ENCODE data around the gene DPP10.
"Not testable (repeated sequence)": the region's sequence is repeated elsewhere in the genome, so short reads cannot be mapped to it uniquely, and the experiment has no call there.

Gene DPP10

GRCh38 chr2:114843963-114844362 lies 401.5 kb downstream of the DPP10 start:
- DNase-seq = no peak

DNA sequence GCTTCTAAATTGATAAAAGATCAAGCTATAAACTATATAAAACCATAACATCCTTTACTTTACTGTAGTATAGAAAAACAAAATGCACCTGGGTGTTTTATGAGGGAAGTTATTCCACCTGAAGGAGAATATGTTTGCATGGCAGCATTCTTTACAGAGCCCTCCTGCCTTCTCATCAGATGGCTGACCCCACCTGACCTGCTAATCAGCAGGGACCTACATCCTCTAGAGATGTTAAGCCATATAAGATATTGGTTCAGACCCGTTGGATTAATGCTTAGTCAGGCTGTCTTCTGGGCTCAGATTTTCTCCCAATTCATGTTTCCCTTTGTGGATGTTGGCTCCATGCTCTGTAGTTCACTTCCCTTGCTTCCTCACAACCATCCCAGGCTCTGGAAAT lies 414.8 kb downstream of the DPP10 start:
- no peak for DNase-seq

GRCh38 chr2:114859726-114860510 lies 417.5 kb downstream of the DPP10 start:
- no peak for DNase-seq

- no peak for DNase-seq
Measured at GRCh38 chr2:114862243-114862642, 419.8 kb downstream of the DPP10 start.

DNA sequence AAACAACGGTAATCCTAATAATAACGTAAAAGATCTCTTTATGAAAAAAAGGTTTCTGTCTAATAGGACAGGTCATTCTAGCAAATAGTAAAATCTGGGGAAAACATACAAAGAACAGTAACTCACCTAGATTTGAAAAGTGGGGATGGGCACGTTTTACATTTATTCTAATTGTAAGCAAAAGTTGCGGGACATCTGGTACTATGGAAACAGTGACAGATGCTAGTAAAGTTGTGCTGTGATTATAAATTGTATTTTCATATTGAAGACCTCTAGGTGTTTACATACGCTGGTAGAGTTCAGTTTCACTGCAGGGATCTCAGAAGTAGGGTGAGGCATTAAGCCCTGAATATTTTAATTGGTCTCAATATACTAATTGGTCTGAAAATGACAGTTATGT lies 422.5 kb downstream of the DPP10 start:
- DNase-seq = no peak

- no peak for DNase-seq
Measured at GRCh38 chr2:114880046-114880445, 437.6 kb downstream of the DPP10 start.

DNA sequence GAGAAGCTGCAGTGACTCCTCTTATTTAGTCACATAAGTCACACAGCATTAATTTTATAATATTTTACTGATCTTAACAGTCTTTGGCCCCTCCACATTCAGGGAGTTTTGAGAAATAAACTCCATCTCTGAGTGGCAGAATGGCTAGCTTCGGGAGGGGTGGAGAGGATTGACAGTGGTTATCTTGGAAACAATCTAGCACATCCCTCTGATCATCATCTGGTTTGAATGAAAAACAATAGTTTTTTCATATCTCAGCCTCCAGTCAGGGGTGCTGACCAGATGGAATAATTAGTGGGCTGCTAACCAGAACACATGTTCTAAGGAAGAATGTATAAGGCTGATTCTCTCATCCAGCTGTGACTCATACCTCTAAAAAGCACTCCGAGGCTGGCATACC lies 477.5 kb downstream of the DPP10 start:
- no peak for DNase-seq

DNA sequence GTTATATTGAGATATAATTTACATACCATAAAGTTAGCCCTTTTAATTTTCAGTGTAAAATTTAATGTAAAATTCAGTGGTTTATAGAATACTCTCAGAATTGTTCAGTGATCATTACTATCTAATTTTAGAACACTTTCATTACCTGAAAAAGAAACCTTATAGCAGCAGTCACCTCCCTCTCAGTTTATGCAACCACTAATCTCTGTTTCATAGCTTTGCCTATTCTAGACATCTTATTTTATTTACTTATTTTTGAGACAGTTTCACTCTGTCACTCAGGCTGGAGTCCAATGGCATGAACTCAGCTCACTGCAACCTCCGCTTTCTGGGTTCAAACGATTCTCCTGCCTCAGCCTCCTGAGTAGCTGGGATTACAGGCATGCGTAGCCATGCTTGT lies 479.6 kb downstream of the DPP10 start:
- no peak for DNase-seq

DNA sequence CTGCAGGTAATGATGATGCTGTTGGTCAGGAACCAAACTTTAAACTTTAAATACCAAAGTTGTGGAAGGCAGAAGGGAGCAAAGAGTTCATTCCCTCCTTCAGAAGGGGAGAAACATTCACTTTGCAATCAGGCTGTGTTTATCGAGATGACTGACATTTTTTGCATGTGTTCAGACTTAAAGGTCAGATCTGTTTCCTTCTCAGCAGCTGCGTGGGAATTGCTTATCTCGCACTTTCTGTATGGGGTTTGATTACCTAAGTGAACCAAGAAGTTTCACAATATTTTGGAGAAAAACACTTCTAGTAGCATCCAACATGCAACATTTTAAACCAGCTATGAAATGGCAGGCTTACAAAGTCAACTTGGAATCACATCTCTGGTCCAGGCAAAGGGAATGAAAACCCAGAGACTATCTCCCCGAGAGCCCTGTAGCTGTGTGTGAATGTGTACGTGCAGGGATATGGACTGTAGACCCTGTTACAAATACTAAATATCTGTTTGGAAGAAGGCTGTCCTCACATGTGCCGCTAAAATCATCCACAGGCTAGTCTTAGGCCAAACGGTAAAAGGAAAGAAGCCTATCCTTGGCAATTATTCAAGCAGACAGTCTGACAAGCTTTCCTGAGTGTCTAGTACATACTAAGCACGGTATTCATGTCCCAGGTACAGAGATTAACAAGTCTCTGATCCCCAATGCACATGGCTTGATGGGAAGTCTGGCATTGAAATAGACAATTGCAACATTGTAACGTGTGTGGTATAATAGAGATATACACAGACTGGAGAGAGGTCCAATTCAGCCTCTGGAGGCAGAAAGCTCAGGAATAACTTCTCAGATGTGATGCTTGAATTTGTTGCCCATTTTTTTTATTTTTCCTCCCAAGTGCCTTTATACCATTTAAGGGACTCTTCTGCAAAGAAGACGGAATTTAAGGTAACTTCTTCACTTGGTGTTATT lies 483.1 kb downstream of the DPP10 start:
- DNase-seq = no peak

DNA sequence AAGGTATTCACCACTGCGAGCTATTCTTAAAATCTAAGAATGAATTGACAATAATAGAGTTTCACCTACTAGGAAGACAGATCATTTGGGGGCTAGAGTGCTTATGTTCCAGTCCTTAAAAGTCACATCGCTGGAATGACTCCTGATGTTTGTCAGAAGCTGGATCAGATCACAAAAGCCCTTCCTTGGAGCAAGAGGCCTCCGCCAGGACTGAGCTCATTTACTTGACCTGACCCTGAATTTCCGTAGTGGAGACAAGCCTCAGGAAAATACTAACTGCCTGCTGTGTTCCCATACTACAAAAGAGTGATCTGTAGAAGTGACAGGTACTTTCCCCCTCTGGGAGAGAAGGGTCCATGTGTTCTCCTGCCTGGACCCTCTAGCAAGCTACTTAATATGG lies 483.9 kb downstream of the DPP10 start:
- no peak for DNase-seq

DNA sequence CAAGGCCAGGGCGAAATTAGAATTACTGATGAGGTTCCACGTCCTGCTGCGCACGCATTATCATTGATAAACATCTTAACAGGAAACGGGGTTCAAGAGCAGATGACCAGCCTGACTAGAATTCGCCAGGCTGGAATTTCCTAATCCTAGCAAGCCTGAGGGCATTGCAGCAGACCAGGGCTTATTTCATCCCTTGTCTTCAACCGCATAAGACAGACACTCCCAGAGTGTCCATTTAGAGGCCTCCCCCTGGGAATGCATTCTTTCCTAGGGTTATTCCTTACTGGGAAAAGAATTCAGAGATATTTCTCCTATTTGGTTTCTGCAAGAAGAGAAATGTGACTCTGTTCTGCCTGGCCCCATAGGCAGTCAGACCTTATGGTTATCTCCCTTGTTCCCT lies 486.8 kb downstream of the DPP10 start:
- DNase-seq = no peak

DNA sequence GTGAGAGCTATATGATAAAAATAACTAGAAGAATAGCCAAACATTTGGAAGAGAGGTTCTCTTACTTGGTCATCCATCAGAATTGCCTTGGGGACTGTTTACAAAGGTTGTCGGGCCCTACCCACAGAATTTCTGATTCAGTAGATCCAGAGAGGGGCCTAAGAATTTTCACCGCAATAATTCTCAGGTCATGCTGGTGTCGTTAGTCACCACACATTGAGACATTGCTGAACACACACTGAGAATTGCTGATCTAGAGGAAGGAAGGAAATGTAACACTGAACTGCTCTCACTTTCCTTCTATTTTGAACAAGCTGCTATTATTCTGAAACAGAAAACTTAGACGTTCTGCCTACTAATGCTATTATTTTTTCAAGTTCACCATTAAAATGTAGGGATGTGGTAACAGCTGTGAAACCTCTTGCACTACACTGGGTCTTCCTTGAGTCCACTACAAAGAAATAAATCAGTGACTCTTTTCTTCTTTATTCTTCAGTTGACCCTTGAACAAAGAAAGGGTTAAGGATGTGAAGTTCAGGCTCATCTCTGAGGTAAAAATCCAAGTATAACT lies 491.3 kb downstream of the DPP10 start:
- DNase-seq = no peak

GRCh38 chr2:114935031-114935430 lies 492.6 kb downstream of the DPP10 start:
- no peak for DNase-seq

- no peak for DNase-seq
Measured at GRCh38 chr2:114937366-114937930, 495.0 kb downstream of the DPP10 start.

DNA sequence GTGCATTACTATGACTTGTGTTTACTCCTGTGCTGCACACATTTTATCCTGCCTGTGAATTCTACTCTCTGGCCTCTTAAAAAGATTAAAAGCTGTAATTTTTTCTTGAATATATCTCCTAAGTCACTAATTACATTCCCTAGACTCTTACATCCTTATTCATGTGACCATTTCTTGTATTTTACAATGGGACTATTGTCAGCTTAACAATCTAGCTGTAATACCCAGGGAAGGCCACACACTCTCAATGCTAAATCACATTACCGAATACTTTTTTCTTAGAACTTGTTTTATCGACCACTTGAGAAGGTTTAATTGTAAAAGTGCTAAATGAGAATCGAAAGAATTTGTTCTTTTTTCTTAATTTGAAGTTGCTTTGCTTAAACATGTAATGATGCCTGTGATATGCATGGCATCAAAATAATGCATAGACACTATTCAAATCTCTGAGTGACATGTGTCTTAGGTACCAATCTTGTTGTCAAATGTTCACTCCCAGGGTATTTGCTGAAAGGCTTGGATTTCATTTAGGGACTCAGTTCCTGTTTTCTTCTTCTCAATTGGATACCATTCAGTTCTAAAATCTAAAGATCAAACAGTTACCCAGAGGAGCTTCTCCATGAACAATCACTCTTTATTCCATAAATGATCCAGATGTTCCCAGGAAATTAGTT lies 498.5 kb downstream of the DPP10 start:
- DNase-seq = no peak

DNA sequence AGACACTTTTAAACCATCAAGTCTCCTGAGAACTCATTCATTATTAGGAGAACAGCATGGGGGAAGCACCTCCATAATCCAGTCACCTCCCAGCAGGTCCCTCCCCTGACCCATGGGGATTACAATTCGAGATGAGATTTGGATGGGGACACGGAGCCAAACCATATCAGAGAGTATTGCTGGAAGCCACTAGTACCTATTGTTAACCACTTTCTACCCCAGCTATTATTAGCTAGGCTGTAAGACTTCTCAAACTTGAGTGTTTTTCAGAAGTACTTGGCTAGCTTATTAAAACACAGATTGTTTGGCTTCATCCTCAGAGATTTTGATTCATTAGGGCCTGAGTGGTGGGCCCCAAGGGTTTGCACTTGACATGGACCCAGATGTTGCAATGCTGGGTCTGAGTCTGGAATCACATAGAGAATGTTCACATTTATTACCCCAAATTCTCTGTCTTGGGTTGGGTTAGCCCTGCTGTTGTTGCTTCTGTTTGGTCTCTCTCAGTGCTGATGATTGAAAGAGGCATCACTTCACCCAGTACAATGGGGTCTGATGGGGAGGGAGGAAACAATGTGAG lies 506.9 kb downstream of the DPP10 start:
- DNase-seq = no peak

DNA sequence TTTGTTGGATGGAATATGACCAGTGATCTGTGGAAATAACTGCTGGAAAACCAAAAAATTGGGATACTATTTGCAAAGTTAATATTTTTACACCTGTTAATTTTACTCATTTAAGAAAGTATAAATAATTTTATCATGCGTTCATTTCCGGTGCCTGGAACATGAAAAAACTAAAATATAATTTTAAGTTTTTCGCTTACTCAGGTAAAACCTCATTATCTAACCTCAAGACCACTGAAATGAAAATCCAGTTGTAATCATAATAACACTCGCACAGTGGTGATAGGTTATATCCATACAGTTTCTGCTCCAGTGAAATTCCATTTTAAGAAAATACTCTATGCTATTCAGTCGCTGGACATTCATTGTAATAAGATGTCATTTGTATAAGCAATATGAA lies 517.9 kb downstream of the DPP10 start:
- DNase-seq = no peak

DNA sequence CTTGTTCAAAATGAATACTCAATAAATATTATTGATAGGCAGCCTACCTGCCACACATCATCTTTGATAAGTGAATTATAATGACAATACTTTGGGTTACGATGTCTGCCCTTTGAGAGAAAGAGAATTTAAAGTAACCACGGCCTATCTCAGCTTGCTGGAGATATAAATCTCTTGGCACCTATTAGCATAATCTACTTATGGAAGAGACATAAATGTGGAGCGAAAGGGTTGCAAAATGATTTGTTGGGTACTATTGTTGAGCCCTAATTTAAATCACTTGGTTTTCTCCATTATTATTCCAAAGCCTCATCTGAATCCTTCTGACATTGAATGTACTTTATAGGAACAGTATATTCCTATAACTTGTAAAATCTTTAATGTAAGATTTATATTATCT lies 520.1 kb downstream of the DPP10 start:
- no peak for DNase-seq

DNA sequence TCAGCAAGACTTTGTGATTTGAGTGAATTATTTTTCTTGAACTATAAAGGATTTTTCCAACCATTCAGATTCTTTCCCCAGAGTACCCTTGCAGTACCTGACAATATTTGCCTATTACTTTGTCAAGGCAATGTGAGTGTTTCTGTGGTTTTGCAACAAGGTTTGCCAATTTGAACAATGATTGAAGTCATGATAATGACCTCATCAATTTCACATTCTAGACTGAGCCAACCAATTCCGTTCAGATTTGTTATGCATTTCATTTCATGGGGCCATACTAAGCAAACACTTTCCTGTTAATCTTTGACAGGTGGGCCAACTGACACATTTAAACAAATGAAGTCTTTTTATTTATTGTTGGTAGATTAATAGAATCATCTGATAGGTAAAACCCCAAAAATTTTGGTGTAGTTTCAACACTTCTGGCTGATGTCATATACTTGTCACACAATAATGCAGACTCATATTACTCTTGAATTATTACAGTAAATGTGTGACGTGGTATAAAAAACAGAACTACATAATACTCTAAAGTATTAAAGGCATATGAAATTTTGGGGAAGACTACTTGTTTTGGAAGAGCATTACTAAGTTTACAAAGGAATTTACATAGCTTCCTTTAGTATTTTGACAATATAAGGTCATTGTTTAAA lies 526.4 kb downstream of the DPP10 start:
- no peak for DNase-seq

DNA sequence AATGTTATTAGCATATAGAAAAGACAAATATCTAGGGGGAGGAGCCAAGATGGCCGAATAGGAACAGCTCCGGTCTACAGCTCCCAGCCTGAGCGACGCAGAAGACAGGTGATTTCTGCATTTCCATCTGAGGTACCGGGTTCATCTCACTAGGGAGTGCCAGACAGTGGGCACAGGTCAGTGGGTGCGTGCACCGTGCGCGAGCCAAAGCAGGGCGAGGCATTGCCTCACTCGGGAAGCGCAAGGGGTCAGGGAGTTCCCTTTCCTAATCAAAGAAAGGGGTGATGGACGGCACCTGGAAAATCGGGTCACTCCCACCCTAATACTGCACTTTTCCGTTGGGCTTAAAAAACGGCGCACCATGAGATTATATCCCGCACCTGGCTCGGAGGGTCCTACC lies 561.9 kb downstream of the DPP10 start:
- DNase-seq = not testable (repeated sequence)

DNA sequence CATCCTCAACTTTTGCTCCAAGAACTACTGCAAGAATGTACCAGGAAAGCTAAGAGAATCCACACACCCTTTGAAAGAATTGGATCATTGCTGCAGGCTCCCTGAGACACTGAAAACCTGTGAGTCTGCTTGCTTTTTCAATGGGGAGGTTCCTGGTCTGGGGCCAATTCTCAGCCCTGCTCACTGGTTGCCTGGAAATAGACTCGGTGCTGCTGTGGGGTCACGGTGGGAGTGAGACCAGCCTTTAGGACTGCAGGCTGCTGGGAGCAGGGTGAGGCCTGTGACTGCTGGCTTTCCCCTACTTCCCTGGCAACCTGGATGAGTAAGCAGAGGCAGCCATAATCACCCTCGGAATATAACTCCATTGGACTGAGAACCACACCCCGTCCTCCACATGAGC lies 569.3 kb downstream of the DPP10 start:
- no peak for DNase-seq

GRCh38 chr2:115022013-115022412 lies 579.6 kb downstream of the DPP10 start:
- not testable (repeated sequence) for DNase-seq
